ENCODE results near the gene PREX1. TPM values are rescaled to one million over a fixed set of nuclear protein-coding genes. Genes with fewer than 3 reads are reported as not detected.

PREX1 gene
- total and polyA plus RNA-seq, 2 experiments from 2014 or later = 2.4 to 10.3 TPM

GRCh38 chr20:48613926-48614325 lies 213.9 kb downstream of the PREX1 start (continued):
- no peak for TF ChIP-seq REST (IDR thresholded peaks at IDR 0.05; ENCODE audit: unreplicated experiment)
- no peak for TF ChIP-seq EZH2 (IDR thresholded peaks at IDR 0.05; ENCODE audit: low read depth, unreplicated experiment)
- TF ChIP-seq STAT1 (IDR thresholded peaks at IDR 0.05; ENCODE audit: unreplicated experiment) = no peak
- TF ChIP-seq ZNF114 (CRISPR knock-in tag; IDR thresholded peaks at IDR 0.05) = no peak
- TF ChIP-seq EZH2phosphoT487 (IDR thresholded peaks at IDR 0.05; ENCODE audit: unreplicated experiment) = no peak
- no peak for TF ChIP-seq ZNF462 (CRISPR knock-in tag; IDR thresholded peaks at IDR 0.05)

- Mint-ChIP-seq H3K27ac (no peak overlapping the region), H3K36me3 (ENCODE audit: low read depth) (no peaks in the 10 kb centered on the region; the same call in 2 of the 3 replicates), H3K27me3 (ENCODE audit: insufficient read depth, low read depth, poor library complexity) (peaks cover 13% of the 10 kb centered on the region), H3K4me3 (no peak overlapping the region), H3K4me1 (peaks cover 14% of the 10 kb centered on the region), H3K9me3 (no peaks in the 10 kb centered on the region; the same call in 2 of the 3 replicates)
- H3K79me2 ChIP-seq (replicated peaks; ENCODE audit: insufficient read depth) = no peaks in the 10 kb centered on the region
- no peaks in the 10 kb centered on the region for H3K9me2 ChIP-seq (ENCODE audit: insufficient read depth)
- no peaks in the 10 kb centered on the region for H3F3A ChIP-seq (replicated peaks; ENCODE audit: low read depth)
- H3K27me3 ChIP-seq (ENCODE audit: insufficient read depth) = no peaks in the 10 kb centered on the region
- H4K20me1 ChIP-seq (replicated peaks; ENCODE audit: insufficient read depth) = no peaks in the 10 kb centered on the region
- no peaks in the 10 kb centered on the region for H3K36me3 ChIP-seq (ENCODE audit: insufficient read depth)
- ATAC-seq = no peak
- no peak overlapping the region for H3K4me2 ChIP-seq
- H2AFZ ChIP-seq = no peak overlapping the region
- no peak for TF ChIP-seq CREB1 (CRISPR knock-in tag; IDR thresholded peaks at IDR 0.05; ENCODE audit: low read depth)
- no peak overlapping the region for H3K4me3 ChIP-seq
- no peak overlapping the region for H3K27ac ChIP-seq (ENCODE audit: low read depth)
- H3K4me1 ChIP-seq (ENCODE audit: insufficient read depth) = no peaks in the 10 kb centered on the region
- DNase-seq (ENCODE audit: low spot score) = no peak
These were observed 215.5 kb downstream of the PREX1 start for GRCh38 chr20:48612335-48612734.
